MV-4-11 (cell line): ENCODE data around the gene ATF6.

Experiments
- DNase-seq: peaks from one replicate; lab custom pipeline; 2025; lab: John Stamatoyannopoulos, UW

ATF6 gene

DNA sequence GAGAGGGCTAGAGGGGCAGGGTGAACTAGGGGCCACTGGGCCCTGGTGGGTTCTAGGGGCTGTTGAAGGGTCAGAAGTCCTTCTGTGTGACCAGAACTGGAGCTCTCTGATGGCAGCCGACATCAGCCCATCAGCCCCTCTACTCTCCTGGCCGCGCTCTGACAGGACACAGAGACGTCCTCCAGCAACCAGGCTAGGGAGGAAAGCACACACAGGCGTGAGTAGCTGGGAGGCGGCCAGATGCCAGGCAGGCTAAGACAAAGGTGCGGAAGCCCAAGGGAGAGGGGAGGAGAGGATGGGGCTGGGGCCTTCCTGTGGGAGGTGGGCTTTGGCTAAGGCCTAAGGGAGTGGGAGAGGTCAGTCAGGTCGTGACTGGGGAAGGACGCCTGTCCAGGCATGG lies 206.7 kb downstream of the ATF6 start:
- DNase-seq: no peak

- no peak for DNase-seq
These were observed 208.1 kb downstream of the ATF6 start for GRCh38 chr1:161973924-161974845.

GRCh38 chr1:161978011-161978790 lies 212.1 kb downstream of the ATF6 start:
- no peak for DNase-seq

DNA sequence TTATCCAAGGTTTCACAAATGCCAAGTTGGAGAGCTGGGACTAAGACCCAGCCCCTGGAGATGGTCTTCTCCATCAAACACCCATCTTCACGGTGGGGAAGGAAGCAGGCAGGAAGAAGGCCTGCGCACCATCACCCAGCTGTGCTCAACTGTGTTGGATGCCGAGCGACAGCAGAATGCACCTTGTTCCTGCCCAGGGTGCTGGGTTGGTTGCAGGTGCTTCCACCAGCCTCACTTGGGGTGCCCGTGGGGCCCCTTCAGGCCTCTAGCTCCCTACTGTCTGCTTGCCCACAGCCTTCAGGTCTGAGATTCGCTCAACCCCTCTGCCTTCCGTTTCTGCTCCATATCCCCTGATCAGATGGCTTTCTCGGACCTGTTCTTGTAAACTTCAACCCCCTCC lies 215.0 kb downstream of the ATF6 start:
- no peak for DNase-seq

DNA sequence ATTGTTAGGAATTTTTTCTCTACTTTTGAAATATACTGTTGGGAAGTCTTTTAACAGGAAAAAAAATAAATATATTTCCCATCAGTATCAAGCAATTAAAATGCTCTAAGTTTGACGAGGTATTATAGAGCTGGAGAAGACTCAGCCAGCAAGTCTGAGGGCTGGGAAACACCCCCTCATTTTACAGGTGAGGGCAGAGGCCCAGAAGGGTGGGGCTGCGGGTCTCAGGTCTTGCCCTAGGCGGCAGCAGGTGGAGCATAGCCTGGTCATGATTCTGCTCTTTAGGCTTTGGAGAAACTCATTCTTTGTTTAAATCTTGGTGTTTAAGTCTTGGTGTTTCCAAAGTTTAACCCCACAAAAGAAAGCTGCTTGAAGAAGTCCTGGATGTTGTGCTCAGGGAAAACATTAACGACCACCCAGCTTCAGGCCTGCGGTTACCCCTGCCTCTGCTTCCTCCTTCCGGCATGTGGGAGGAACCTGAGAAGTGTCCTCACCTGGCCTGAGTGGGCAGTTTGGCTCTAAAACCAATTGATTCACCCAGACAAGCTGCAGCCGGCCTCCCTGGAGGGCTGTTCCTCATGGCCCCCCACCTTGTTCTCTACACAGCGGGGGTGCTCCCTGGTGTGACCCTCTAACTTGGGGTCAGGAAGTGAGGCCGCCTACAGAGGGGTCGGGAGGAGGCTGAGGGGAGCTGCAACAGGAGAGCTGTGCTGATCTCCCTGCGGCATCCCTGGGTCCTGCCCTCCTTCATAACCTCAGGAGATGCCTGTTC lies 215.8 kb downstream of the ATF6 start:
- DNase-seq: no peak

- no peak for DNase-seq
These were observed 216.4 kb downstream of the ATF6 start for GRCh38 chr1:161982507-161982895.

DNA sequence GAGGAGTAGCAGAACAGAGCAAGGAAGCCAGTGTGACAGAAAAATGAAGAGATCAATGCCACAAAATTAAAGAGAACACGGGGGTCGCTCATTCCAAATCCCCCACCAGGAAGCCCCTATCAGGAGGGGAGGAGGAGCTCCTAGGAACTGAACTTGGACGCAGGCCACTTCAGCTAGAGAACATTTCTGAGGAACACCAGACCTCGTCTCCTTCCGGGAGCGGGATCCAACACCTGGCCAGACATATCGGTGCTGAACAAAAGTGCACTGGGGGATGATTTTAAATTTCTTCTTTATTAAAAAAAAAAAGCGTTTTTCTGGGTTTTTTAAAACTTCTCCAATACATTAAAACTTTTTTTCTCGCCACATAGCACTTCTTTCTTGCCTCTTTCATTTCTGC lies 216.8 kb downstream of the ATF6 start:
- DNase-seq: no peak

DNA sequence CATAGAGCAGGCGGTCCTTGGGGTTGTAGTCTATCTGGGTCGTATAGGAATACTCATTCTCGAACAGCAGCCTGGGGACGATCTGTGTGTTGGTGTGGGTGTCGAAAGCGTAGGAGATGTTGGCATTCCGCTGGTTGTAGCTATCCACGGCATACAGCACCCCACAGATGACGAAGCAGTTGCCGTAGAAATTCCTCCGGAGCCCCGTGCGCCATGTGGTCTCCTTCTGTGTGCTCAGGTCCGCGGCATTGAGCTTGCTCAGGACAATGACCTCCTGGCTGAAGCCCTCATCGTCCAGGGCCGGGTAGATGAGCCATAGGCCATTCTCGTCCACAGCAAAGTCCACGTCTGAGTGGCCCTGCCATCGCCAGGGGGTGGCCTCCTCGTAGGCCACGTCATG lies 217.6 kb downstream of the ATF6 start:
- DNase-seq: no peak

DNA sequence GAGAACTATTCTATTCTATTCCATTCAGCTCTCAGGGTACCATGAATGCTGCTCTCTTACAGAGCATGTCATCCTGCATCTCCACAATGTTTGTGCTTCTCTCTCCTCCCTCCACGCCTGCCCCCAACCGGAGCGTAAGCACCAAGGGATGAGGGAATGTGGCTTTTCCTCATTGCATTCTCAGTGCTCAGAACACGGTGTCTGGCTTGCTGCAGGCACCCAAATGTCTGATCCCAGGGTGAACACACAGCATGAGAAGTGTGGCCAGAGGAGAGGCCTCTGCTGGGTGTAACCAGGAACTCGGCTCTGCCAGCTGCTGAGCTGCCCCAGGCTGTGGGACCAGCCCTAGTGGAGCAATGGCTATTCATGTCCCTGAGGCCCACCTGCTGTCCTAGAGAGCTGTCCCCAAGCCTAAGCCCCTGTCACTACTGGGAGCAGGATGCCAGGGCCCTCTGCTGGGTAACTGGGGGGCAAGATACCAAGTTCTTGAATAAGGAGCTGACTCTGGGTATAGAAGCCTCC lies 219.2 kb downstream of the ATF6 start:
- DNase-seq: no peak

DNA sequence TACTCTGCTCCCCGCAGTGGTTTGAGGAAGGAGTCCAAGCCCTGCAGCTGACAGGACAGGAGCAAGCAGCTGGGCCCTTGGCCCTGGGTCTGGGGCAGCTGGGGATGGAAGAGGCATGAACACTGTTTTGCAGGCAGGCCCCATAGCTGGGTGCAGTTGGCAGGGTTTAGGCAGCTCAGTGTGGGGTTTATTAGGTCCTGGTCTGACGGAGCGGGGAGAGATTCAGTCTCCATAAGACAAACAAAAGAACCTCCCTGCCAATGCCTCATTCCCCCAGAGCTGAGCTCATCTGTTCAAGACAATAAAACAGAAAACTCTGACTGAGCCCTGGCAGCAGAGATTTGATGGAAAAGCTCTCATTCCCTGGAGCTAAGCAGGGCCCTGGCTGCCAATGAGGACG lies 220.2 kb downstream of the ATF6 start:
- no peak for DNase-seq

DNA sequence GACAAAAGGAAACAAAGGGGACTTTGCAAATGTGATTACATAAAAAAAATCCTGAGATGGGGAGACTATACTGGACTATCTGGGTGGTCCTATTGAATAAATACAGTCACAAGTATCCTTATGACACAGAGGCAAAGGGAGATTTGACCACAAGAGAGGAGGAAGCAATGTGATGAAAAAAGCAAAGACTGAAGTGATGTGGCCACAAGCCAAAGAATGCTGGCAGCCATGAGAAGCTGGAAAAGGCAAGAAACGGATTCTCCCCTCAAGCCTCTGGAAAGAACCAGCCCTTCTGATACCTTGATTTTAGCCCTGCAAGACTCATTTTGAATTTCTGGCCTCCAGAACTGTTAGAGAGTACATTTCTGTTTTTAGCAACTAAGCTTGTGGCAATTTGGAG lies 221.2 kb downstream of the ATF6 start:
- DNase-seq: no peak

- no peak for DNase-seq
These were observed 221.8 kb downstream of the ATF6 start for GRCh38 chr1:161987872-161988271.

- no peak for DNase-seq
These were observed 222.3 kb downstream of the ATF6 start for GRCh38 chr1:161988413-161988812.

DNA sequence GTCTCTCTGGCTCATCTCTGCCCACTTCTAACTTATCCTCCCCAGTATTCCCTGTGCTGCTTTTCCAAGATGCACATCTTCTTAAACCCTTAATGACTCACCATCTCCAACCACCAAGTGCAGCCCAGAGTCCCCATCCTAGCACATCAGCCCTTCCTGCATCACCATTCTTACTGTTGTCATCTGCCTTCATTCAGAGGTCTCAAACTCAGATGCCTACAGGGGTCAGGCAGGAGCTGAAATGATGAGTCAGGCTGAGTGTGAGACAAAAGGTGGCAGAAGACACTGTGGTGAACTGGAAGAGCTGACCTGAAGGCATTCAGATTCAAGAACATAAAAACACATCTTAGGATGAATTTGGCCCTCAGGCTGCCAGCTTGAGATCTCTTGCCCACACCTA lies 223.0 kb downstream of the ATF6 start:
- peak; percentile 4 for DNase-seq

DNA sequence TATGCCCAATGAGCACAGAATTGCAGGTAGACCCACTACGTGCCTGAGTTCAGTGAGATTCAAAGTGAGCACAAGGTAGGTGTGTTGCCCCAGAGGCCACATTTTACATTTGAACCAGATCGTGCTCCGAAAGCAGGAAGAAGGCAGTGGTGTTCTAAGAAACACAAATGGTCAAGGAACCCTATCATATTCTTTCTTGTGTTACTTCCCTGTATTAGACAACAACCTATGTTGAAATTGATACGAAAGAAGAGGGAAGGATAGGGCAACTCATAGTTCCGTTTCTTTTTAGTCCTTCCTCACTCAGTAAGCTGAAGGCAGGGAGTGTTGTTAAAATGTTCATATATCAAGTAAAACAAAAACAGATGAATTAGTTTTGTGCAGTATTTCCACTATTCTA lies 223.7 kb downstream of the ATF6 start:
- DNase-seq: peak; percentile 94

DNA sequence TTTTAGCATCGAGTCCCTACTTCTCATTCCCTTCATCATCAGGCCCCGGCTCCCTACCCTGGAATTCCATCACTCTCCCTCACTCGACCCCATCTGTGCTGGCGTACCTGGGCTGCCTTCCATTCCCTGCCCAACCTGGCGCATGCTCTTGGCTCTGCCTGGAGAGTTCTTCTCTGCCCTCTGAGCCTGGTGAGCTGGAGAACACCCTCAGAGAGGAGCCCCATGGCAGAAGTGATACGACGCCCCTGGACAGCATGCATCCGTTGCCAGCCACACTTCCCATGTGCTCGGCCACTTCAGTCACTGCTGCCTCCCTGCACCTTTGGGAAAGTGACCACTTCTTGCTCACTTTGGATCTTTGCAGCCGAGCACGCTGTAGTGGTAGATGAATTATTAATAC lies 227.5 kb downstream of the ATF6 start:
- DNase-seq: no peak

GRCh38 chr1:161994175-161994668 lies 228.1 kb downstream of the ATF6 start:
- no peak for DNase-seq

DNA sequence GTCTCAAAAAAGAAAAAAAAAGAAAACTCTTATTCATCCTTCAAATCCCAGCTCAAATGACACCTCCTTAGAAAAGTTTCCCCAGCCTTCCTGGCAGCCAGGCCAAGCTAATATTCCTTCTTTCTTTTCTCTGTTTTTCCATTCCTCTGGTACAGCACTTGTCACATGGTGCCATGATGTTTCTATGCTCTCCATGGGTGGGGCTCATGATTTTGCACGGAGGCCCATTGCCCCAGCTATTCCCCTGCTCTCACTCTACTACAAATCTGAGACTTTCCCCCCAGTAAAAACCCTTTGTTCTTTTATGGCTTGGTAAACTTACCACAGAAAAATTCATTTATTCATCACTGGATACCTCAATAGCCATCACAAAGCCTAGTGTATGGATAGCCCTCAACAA lies 231.0 kb downstream of the ATF6 start:
- DNase-seq: no peak

DNA sequence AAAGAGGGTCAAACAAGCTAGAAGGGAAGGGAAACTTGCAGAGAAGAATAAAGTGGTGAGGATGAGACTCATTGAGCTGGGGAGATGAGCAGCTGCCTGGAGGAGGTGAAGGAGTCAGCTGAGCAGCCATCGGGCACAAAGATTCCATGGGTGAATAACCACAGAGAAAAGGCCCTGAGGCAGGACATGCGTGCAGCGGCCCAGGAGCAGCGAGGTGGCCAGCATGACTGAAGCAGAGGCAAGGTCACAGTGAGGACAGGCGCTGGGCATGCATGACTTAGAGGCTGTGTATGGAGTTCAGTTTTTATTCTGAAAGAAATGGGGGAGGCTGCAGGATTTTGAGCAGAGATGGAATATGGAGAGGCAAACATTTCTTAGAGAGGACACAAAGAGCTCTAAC lies 232.7 kb downstream of the ATF6 start:
- DNase-seq: peak; percentile 61

GRCh38 chr1:161999301-162000052 lies 233.4 kb downstream of the ATF6 start:
- no peak for DNase-seq

DNA sequence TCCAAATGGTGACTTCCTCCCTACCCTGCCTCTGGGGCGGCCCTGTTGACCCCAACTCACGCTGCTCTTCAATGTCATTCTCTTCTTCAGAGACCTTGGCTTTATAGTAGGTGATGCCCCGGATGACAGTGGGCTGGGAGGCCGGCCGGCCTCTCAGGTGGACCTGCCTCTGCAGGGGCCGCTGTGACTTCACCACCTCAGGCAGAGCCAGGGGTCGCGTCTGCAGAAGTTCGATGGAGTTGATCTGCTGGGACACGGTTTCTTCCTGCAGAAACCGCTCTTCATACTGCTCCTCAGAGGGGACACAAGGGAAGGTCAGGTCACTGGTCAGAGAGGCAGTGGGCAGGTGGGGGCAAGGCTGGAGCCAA lies 233.9 kb downstream of the ATF6 start:
- DNase-seq: no peak
